ENCODE data around the gene SERPINA9.

- TF ChIP-seq ZNF274 (IDR thresholded peaks at IDR 0.05; ENCODE audit: low read depth, low read length) (no peak), YY1 (IDR thresholded peaks at IDR 0.05; ENCODE audit: insufficient read depth, insufficient read length) (no peak), SUZ12 (IDR thresholded peaks at IDR 0.05; ENCODE audit: extremely low read depth, insufficient read depth, insufficient read length) (no peak)
Observed at GRCh38 chr14:94470311-94470710, 5.7 kb downstream of the SERPINA9 start.
